Testis (tissue), 2 donors: ENCODE results near the gene SYPL1.

ENCODE experiments used
- POLR2A ChIP-seq: fragments of 450-650 bp; IDR thresholded peaks from one replicate; pipeline ENCODE4 v1.6.1; 2017; ENCODE audit warnings: antibody characterized with exemption, mild to moderate bottlenecking, moderate library complexity
- TF ChIP-seq, protein P1 (sequence below), 3 experiments: fragments of 450-650 bp in 2 of 3; fragments of 200-600 bp in 1 of 3; sonication (generic) in 1 of 3; IDR thresholded peaks; one replicate each; pipeline ENCODE4 v1.5.1; 2016 to 2019; ENCODE audit warnings: antibody characterized with exemption in 3 of 3, mild to moderate bottlenecking in 2 of 3, moderate library complexity in 1 of 3

DNA sequence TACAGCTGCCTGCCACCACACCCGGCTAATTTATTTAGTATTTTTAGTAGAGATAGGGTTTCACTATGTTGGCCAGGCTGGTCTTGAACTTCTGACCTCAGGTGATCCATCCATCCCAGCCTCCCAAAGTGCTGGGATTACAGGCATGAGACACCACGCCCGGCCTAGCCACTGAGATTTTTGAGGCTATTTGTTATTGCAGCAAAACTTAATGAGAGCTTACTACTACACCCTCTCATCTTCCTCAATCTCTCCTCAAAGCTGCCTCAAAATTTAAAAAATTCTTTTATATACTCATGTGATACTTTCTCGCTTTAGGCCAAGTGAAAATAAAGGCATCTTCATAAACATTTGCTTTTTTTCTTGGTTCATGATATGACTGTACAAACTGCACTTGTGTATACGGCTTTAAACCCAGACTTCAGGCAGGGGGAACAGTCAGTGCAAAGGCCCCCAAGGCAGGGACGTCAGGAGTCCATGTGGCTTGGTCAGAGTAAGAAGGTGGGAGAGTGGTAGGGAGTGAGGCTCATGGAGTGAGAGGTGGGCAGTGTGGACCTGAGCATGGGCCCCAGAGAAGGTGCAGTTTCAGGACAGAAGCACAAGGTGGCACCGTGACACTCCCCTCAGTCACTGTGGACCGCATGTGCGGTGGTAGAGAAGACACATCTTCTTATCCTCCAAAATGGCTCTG lies 55.5 kb downstream of the SYPL1 start:
- no peak for TF ChIP-seq POLR2A
- TF ChIP-seq, protein P1, sequence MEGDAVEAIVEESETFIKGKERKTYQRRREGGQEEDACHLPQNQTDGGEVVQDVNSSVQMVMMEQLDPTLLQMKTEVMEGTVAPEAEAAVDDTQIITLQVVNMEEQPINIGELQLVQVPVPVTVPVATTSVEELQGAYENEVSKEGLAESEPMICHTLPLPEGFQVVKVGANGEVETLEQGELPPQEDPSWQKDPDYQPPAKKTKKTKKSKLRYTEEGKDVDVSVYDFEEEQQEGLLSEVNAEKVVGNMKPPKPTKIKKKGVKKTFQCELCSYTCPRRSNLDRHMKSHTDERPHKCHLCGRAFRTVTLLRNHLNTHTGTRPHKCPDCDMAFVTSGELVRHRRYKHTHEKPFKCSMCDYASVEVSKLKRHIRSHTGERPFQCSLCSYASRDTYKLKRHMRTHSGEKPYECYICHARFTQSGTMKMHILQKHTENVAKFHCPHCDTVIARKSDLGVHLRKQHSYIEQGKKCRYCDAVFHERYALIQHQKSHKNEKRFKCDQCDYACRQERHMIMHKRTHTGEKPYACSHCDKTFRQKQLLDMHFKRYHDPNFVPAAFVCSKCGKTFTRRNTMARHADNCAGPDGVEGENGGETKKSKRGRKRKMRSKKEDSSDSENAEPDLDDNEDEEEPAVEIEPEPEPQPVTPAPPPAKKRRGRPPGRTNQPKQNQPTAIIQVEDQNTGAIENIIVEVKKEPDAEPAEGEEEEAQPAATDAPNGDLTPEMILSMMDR (IDR thresholded peaks at IDR 0.05) = peak; percentile 71 to 80 (median 79)
